Activated T-cell treated with anti-CD3 and anti-CD28 coated beads for 4 hours (primary cell): ENCODE data around the gene KRT20.

Source experiments
- DNase-seq: peaks from one replicate; pipeline ENCODE4 v3.0.0-alpha.2; 2020

Gene KRT20

DNA sequence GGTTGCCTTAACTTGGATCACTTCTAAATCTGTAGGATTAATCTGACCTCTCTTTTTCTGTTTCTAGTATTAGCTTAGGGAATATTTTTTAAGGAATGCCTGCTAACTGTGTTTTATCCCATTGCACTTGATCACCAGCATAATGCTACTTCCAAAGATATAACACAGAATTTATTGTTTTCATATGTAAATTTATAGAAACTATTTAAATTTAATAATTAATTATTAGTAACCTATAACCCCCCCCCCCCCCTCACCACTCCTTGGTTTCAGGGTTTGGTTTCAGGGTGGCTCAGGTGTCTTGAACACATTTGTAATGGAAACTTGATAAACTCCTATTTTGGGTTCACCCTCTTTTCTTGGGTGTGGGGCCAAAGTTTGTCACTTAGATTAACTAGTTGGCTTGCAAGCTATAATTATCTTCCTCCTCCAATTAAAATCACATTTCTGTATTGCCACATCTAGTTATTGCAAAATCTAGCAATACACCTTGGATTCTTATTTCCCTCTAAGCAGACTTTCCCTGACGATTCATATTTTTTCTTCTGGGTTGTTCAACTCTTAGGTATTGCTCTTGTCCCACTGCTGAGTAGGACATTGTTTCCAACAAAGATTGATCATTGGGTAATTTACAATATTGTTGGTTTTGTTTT is 36.3 kb downstream of the KRT20 start:
- DNase-seq, result no peak

DNA sequence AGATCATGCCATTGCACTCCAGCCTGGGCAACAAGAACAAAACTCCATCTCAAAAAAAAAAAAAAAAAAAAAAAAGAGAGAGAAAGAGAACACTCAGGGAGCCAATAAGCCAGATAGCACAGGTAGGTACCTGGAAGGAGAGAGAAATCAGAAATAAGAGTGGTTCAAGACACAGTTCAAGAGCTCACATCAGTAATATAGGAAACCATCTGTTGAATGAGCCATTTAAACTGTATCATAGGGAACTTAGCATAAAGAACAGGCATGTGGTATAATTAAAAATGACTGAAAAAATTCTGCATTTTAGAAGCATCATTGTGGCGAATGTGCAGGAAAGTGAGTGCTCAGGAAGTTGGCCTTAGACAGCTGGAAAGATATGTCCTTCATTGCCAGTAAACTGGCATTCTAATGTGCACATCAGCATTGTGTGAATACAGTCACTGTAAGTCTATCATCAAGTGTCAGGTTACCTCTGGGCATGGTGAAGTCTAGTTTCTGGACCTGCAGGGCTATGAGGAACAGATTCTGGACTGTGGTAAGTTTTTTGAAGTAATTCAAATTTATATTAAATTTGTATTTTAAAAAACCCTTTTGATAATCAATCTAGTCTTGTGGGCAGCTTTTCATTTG is 38.4 kb downstream of the KRT20 start:
- DNase-seq, result no peak

DNA sequence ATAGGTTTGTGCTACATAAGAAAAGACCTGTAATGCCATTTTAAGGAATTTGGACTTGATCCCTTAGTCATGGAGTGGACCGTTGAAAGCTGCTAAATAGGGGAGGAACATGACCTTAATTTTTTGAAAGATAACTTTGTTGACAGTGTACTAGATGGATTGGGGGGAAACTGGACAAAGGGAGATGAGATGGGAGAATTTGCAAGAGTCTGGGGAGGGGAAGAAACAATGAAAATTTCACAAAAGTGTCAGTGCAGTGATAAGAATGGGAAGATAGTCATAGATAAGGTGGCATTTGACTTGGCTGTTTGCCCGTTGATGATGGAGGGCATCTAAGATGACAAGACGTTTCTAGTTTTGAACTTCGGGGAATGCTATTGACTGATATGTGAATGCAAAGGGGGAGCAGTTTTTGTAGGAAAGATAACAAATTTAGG is 40.4 kb downstream of the KRT20 start:
- DNase-seq, result no peak

DNA sequence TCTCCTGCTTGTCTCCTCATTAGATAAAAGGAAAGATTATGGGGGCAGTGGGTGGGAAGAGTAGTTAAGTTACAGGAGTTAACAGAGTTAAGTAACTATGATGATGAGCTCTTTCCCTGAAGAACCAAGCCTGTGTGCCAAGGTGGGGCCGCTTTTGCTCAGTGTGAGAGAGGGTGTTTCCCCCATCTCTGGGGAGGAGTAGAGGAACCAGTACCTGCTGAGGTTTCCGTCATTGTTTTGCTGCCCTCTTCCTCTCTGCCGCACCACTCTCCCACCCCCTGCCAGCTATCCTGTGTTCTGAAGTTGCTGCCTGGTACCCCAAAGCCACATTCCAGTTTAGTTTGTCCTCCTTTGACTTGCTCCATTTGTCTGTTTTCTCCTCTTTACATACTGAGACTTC is 41.8 kb downstream of the KRT20 start:
- DNase-seq, result no peak

DNA sequence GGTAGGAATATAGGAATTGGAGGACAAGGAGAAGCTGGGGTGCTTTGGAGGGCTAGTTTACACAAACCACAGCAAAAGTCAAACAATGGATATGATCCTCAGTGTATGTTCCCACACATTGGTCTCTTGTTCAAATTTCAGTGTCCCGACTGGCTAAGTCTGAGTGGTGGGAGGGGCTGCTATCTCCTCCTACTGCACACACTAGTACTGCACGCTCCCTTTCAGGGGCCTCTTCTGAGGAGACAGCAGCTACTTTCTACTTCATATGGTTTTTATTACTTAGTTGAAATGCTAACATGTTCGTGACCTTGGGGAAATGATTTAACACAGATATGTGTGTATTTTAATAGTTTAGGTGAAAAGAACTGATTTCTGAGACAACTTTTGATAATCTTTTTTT is 43.8 kb downstream of the KRT20 start:
- no peak for DNase-seq

DNA sequence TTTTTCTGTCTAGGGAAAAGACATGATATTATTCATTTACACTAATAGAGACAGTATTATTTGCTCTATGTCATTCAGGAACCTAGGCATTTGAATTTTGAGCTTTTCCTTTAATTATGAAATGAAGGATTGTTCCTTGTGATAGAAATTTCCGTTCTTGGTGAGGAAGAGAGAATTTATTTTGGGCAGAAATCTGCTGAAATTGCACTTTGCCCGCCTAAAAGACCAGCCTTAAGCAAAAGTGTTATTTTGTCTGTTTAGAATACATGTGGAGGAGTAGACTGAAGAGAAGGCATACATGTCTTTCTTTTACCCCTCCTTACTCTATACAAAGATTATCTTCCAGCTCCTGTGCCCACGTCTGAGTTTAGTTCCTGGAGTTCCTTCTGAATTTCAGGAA is 45.8 kb downstream of the KRT20 start:
- no peak for DNase-seq

DNA sequence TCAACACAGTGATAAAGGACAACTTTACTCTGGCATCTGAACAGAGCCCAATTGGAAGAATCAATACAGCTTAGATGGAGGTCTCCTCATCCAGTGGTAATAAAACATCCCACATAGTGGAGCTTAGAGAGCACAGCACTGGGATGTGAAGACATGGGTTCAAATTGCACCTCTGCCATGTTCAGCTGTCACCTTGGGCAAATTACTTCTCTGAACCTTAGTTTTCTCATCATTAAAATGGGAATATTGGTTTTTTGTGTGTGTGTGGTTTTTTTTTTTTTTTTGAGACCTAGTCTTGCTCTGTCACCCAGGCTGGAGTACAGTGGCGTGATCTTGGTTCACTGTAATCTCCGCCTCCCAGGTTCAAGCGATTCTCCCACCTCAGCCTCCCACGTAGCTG is 49.0 kb downstream of the KRT20 start:
- DNase-seq, result no peak

DNA sequence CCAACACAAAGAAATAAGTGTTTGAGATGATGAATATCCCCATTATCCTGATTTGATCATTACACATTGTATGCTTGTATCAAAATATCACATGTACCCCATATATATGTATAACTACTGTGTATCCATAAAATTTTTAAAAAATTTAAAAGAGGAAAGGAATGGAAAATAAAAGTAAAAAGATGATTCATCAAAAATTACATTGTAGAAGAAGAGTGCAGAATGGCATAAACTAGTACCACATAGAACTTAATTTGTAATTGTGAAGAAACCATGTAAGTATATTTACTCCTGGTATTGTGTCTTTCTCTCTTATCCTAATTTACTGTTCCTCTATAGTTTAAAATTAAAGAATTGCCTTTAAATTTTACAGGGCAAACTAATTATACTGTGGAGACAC is 51.2 kb downstream of the KRT20 start:
- DNase-seq, result no peak

DNA sequence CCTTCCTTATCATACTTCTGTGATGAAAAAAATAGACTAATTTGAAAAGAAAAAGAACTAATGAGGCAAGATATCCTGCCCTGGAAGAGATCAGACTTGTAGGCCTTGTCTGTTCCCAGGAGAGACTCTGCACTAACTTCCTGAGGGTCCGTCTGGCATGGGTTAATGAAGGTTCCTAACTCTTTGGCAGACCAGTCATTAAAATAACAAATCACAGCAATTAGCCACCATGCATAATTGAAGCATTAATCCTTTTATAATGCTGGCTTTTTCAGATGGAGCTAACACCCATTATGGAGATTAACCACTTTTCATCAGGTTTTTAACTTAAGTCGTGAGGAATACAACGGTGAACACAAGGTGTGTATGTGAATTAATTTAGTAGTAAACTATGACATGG is 52.2 kb downstream of the KRT20 start:
- DNase-seq, result no peak

DNA sequence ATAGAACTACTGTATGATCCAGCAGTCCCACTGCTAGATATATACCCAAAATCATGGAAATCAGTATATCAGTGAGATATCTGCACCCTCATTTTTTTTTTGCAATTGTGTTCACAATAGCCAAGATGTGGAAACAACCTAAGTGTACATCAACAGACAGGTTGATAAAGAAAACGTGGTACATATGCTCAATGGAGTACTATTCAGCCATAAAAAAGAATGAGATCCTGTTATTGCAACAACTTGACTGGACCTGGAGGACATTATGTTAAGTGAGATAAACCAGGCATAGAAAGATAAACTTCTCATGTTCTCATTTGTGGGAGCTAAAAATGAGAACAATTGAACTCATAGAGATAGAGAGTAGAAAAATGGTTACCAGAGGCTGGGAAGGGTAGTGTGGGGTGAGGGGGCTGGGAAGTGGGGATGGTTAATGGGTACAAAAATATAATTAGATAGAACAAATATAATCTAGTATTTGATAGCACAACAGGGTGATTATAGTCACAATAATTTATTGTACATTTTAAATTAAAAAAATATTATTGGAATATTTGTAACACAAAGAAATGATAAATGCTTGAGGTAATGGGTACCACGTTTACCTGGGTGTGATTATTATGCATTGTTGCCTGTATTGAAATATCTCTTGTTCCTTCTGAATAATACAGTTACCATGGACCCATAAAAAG is 54.8 kb downstream of the KRT20 start:
- no peak for DNase-seq

DNA sequence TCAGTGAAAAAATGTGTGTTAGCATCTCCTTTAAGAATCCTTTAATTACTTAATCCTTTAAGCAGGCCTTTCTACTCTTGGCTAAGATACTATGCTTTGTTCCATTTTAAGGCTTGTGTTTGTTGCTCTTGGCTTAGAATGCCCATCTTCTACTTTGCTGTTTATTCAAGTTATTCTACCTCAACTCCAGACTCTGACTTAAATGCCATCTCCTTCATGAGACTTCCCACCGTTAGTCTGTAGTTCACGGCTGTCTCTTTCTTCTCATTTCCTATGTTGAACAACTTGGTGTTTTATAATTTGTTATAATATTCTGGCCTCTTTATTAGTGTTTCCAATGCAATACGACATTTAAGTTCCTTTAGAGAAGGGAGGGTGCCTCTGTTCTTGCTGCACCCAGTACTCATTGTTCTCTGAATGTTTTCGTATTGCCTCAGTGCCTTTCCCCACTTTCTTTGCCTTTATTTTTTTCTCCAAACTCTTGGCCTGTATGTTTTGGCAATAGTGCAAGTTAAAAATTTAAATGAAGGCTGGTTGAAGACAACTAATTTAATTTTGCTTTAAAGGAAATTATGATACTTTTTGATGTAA is 56.5 kb downstream of the KRT20 start:
- no peak for DNase-seq

DNA sequence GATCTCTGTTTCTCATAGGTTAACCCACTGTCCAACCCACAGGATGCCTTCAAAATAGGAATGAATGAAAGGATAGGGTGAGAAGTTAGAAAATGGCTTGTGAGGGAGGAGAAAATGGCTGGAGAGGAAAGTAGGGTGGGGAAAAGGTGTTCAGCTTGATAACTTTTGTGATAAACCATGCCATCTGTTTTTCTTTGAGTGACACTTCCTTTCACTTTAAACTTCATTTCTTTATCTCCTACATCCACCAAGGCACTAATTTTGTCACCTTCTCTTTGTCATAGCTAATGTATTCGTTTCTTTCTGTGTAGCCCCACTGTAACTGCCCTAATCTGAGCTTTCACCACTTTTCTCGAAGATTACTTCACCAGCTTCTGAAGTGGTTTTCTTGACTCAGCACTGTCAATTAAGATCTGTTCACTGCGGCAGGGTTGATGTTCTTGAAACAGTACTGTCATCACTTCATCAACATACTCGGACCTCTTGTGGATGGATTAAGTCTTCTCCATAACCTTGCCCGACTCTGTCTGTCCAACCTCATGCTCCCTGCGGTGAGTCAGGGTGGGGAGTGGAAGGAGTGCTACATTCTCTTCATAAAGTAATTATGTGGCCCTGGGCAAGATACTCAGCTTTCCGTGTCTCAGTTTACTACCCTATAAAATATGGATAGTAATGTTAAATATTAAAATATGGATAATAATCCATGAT is 57.1 kb downstream of the KRT20 start:
- no peak for DNase-seq
